Measurements from ENCODE around the gene CRYGN. TPM values are rescaled to one million over a fixed set of nuclear protein-coding genes. Genes with fewer than 3 reads are reported as not detected.
A peak's percentile ranks its signal among the peaks of the same experiment; 100 is the strongest.

Gene CRYGN
- total and polyA plus RNA-seq, 5 donors from 2014 or later = 0.30 to 0.39 (median 0.38) TPM; not detected in 1

GRCh38 chr7:151386301-151387160 lies 53.4 kb downstream of the CRYGN start:
- Mint-ChIP-seq H3K36me3 (peaks cover 5% of the 10 kb centered on the region), H3K9me3 (no peaks in the 10 kb centered on the region), H3K27me3 (peaks cover 32% of the 10 kb centered on the region), H3K4me1 (peaks cover 0 to 12% (median 3%) of the 10 kb centered on the region in 4 donors), H3K4me3 (no peak overlapping the region), H3K27ac (peak overlapping the region in 1 of 3 donors; percentile 56)
- H3K9me3 ChIP-seq (ENCODE audit: control insufficient read depth in 2 of 2, low read length in 2 of 2) = no peaks in the 10 kb centered on the region
- H3K27me3 ChIP-seq (ENCODE audit: control insufficient read depth, insufficient read depth, low read length) = peaks cover 11% of the 10 kb centered on the region
- ATAC-seq (ENCODE audit: low read depth in 2 of 2) (no peak), DNase-seq (no peak)
- H3K4me1 ChIP-seq (ENCODE audit: control insufficient read depth, insufficient read depth, low read length, poor library complexity, severe bottlenecking) = peaks cover 11% of the 10 kb centered on the region
- H3K27ac ChIP-seq (ENCODE audit: insufficient read depth, low read length, poor library complexity, severe bottlenecking) = no peak overlapping the region
- no peak overlapping the region for H3K4me3 ChIP-seq (ENCODE audit: low read depth, low read length)
- H3K36me3 ChIP-seq (ENCODE audit: control insufficient read depth, insufficient read depth, low read length) = no peaks in the 10 kb centered on the region

DNA sequence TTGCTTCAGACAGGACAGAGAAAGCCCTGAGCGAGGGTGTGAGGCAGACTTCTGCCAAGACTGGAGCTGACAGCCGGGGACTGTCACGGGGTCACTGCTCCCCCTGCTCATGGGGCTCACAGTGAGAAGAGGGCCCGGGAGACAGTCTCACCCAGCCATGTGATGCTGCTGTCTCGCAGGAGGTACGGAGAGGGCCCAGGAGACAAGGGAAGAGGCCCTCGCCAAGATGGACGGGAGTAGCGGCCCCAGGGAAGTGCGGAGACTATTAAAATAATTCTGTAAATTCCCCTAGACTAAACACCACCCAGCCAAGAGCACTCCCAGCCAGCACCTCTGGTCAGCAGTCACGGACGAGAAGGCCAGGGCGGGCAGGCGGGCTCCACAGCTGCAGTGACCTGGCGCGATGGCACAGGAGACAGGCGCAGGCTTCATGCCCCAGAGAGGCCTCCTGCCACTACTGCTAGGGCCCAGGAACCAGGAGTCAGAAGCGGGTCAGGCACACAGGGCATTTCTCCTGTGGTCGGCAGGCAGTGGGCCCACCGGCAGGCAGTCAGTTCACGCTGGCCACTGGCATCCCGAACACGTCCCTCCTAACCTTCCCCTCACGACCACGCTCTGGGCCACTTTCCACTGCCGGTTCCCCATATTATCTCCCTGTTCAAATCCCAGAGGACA lies 54.2 kb downstream of the CRYGN start:
- DNase-seq (no peak), ATAC-seq (ENCODE audit: low read depth in 2 of 2) (no peak)
- H3K27ac ChIP-seq (ENCODE audit: insufficient read depth, low read length, poor library complexity, severe bottlenecking) = no peak overlapping the region
- no peak overlapping the region for H3K27ac Mint-ChIP-seq
- H3K4me1 ChIP-seq (ENCODE audit: control insufficient read depth, insufficient read depth, low read length, poor library complexity, severe bottlenecking) = peaks cover 18% of the 10 kb centered on the region
- H3K4me3 ChIP-seq (ENCODE audit: low read depth, low read length) = no peak overlapping the region
- no peak overlapping the region for H3K4me3 Mint-ChIP-seq
- peaks cover 0 to 14% (median 3%) of the 10 kb centered on the region in 4 donors for H3K4me1 Mint-ChIP-seq
- H3K9me3 Mint-ChIP-seq = no peaks in the 10 kb centered on the region
- H3K27me3 ChIP-seq (ENCODE audit: control insufficient read depth, insufficient read depth, low read length) = peaks cover 11% of the 10 kb centered on the region
- H3K27me3 Mint-ChIP-seq = peaks cover 36% of the 10 kb centered on the region
- no peaks in the 10 kb centered on the region for H3K36me3 ChIP-seq (ENCODE audit: control insufficient read depth, insufficient read depth, low read length)
- H3K9me3 ChIP-seq (ENCODE audit: control insufficient read depth in 2 of 2, low read length in 2 of 2) = no peaks in the 10 kb centered on the region
- H3K36me3 Mint-ChIP-seq = peaks cover 5% of the 10 kb centered on the region

DNA sequence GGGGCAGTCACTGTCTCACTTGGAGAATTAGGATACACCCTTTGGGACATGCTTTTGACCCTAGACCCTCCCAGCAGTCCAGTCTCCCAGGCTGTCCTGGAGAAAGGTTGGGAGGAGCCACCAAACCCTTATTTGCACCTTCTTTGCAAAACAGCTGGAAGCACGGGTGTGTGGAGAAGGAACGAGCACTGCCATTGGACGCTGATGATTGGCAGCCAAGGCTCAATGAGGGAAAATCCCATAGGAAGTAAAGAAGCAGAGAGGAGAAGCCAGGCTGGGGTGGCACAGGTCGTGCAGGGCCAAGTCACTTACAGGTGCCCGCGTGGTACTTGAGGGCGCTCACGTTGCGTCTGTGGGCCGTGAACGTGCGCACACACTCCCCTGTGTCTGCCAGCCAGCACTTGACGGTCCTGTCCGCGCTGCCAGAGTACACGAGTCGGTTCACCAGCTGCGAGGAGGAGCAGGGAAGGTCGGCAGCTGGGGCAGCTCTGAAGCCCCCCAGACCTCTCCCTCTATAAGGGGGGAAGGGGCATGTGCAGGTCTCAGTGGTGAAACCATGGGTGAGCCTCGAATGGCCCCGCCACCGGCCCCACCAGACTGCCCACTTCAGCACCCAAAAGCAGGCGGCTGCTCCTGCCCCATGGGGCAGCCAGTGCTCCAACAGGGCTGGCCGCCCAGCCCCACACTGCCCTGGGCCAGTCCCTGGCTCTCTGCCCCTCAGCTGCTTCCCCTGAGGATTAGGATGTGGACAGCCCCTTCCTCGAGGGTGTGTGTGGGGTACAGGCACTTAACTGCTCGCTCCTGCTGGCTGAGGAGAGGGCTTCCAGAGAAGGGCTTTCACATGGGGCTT lies 54.9 kb downstream of the CRYGN start:
- ATAC-seq (ENCODE audit: low read depth in 2 of 2) = no peak
- no peaks in the 10 kb centered on the region for H3K36me3 ChIP-seq (ENCODE audit: control insufficient read depth, insufficient read depth, low read length)
- Mint-ChIP-seq H3K4me3 (no peak overlapping the region), H3K27ac (no peak overlapping the region), H3K36me3 (peaks cover 5% of the 10 kb centered on the region), H3K9me3 (no peaks in the 10 kb centered on the region), H3K4me1 (peaks cover 0 to 12% (median 3%) of the 10 kb centered on the region in 4 donors), H3K27me3 (peaks cover 37% of the 10 kb centered on the region)
- no peak for DNase-seq
- H3K4me3 ChIP-seq (ENCODE audit: low read depth, low read length) = no peak overlapping the region
- peaks cover 19% of the 10 kb centered on the region for H3K4me1 ChIP-seq (ENCODE audit: control insufficient read depth, insufficient read depth, low read length, poor library complexity, severe bottlenecking)
- H3K9me3 ChIP-seq (ENCODE audit: control insufficient read depth in 2 of 2, low read length in 2 of 2) = no peaks in the 10 kb centered on the region
- H3K27me3 ChIP-seq (ENCODE audit: control insufficient read depth, insufficient read depth, low read length) = peaks cover 11% of the 10 kb centered on the region
- H3K27ac ChIP-seq (ENCODE audit: insufficient read depth, low read length, poor library complexity, severe bottlenecking) = no peak overlapping the region

GRCh38 chr7:151384352-151384697 lies 55.6 kb downstream of the CRYGN start:
- Mint-ChIP-seq H3K9me3 (no peaks in the 10 kb centered on the region), H3K4me3 (peak overlapping the region in 1 of 4 donors; percentile 11), H3K4me1 (peaks cover 0 to 12% (median 3%) of the 10 kb centered on the region in 4 donors), H3K27ac (no peak overlapping the region), H3K36me3 (peaks cover 5% of the 10 kb centered on the region), H3K27me3 (peaks cover 34% of the 10 kb centered on the region)
- Histone ChIP-seq H3K4me1 (ENCODE audit: control insufficient read depth, insufficient read depth, low read length, poor library complexity, severe bottlenecking) (peaks cover 19% of the 10 kb centered on the region), H3K27me3 (ENCODE audit: control insufficient read depth, insufficient read depth, low read length) (peaks cover 11% of the 10 kb centered on the region), H3K9me3 (ENCODE audit: control insufficient read depth in 2 of 2, low read length in 2 of 2) (no peaks in the 10 kb centered on the region), H3K4me3 (ENCODE audit: low read depth, low read length) (no peak overlapping the region), H3K36me3 (ENCODE audit: control insufficient read depth, insufficient read depth, low read length) (no peaks in the 10 kb centered on the region), H3K27ac (ENCODE audit: insufficient read depth, low read length, poor library complexity, severe bottlenecking) (no peak overlapping the region)
- DNase-seq = no peak
- no peak for ATAC-seq (ENCODE audit: low read depth in 2 of 2)

DNA sequence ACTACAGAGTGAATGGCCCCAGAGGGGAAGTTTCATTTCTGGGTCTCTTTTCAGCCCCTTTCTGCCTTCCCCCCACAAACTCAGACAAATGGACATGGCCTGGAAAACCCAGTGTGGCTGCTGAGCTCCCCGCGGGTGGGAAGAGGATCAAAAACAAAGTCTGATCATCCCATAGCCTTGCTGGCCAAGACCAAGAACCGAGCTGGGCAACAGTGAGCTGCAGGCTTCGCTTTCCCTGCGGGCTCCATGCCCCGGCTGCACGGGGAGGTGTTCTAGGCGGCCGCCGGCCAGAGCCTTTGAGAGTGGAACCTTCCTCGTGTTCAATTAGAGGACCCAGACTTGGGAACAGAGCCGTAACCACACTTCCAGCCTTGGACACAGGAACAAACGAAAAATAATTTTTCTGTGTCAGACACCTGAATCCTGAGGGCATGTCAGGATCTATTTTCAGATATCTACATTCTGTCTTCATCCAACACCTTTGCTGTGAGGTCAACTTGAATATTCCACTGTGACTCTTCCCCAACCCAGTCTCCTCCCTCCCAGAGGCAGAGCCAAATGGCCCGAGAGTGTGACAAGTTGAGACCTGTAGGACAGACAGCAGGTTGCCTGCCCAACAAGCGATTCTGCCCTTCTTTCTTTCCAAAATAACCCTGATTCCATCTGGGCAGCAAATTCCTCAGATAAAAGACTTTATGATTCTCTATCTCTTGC lies 56.1 kb downstream of the CRYGN start:
- H3K4me1 Mint-ChIP-seq = peaks cover 0 to 12% (median 3%) of the 10 kb centered on the region in 4 donors
- no peaks in the 10 kb centered on the region for H3K36me3 ChIP-seq (ENCODE audit: control insufficient read depth, insufficient read depth, low read length)
- H3K9me3 Mint-ChIP-seq = no peaks in the 10 kb centered on the region
- H3K27ac Mint-ChIP-seq = no peak overlapping the region
- H3K4me1 ChIP-seq (ENCODE audit: control insufficient read depth, insufficient read depth, low read length, poor library complexity, severe bottlenecking) = peaks cover 19% of the 10 kb centered on the region
- H3K36me3 Mint-ChIP-seq = peaks cover 5% of the 10 kb centered on the region
- DNase-seq (no peak), ATAC-seq (ENCODE audit: low read depth in 2 of 2) (no peak)
- H3K27me3 ChIP-seq (ENCODE audit: control insufficient read depth, insufficient read depth, low read length) = peaks cover 11% of the 10 kb centered on the region
- no peak overlapping the region for H3K27ac ChIP-seq (ENCODE audit: insufficient read depth, low read length, poor library complexity, severe bottlenecking)
- no peaks in the 10 kb centered on the region for H3K9me3 ChIP-seq (ENCODE audit: control insufficient read depth in 2 of 2, low read length in 2 of 2)
- H3K4me3 ChIP-seq (ENCODE audit: low read depth, low read length) = no peak overlapping the region
- peak overlapping the region in 1 of 4 donors; percentile 11 for H3K4me3 Mint-ChIP-seq
- H3K27me3 Mint-ChIP-seq = peaks cover 28% of the 10 kb centered on the region

DNA sequence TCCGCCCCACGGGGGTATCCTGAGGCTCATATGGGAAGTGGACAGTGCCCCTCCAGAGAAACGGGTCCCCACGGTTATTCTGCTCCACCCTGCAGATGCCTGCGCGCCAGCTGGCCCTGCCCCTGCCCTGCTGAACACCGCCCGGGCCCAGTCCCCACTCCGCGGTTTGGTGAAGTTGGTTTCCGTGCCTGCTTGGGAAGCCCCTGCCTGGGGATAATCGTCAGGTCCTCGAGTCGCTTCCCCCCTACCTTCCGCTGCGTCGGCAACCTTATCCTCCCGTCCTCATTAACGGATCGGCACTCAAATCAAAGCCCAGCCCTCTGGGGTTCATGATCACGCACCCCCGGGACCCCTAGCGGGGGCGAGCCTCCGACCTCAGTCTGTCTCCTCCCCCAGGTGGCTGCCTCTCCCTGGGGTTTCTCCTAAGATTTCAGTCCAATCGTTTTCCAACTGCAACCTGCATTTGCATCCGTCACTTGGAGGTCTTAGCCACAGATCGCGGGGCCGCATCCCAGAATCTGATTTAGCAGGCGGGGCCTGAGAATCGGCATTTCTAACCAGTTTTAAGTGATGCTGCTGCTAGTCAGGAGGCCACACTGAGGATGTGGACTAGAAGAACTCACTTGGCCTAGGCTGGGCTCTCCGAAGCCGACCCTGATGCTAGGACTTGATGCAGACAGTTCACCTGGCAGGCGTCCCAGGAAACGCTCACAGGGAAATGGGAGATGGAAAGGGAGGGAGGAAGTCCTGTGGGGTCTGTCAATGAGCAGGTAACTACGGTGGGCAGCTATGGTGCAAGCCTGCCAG lies 57.7 kb downstream of the CRYGN start:
- peaks cover 11% of the 10 kb centered on the region for H3K27me3 ChIP-seq (ENCODE audit: control insufficient read depth, insufficient read depth, low read length)
- no peaks in the 10 kb centered on the region for H3K9me3 Mint-ChIP-seq
- no peak overlapping the region for H3K4me3 ChIP-seq (ENCODE audit: low read depth, low read length)
- no peaks in the 10 kb centered on the region for H3K9me3 ChIP-seq (ENCODE audit: control insufficient read depth in 2 of 2, low read length in 2 of 2)
- peak in 1 of 2 donors; percentile 22 for ATAC-seq (ENCODE audit: low read depth in 2 of 2)
- peak in 2 of 3 donors; percentile 8 to 18 for DNase-seq
- peaks cover 0 to 12% (median 6%) of the 10 kb centered on the region in 4 donors for H3K4me1 Mint-ChIP-seq
- peak overlapping the region in 2 of 4 donors; percentile 46 to 77 for H3K4me3 Mint-ChIP-seq
- H3K36me3 ChIP-seq (ENCODE audit: control insufficient read depth, insufficient read depth, low read length) = peaks cover 9% of the 10 kb centered on the region
- H3K36me3 Mint-ChIP-seq = peaks cover 14% of the 10 kb centered on the region
- H3K27ac Mint-ChIP-seq = peak overlapping the region in 1 of 3 donors; percentile 71
- peaks cover 27% of the 10 kb centered on the region for H3K27me3 Mint-ChIP-seq
- H3K27ac ChIP-seq (ENCODE audit: insufficient read depth, low read length, poor library complexity, severe bottlenecking) = no peak overlapping the region
- peaks cover 19% of the 10 kb centered on the region for H3K4me1 ChIP-seq (ENCODE audit: control insufficient read depth, insufficient read depth, low read length, poor library complexity, severe bottlenecking)

Measured in CD4-positive, CD25-positive, alpha-beta regulatory T cell (primary cell).